MM.1S (cell line): ENCODE data around the gene CLEC16A.

Experiments
- EZH2 ChIP-seq: fragments of 300-600 bp; sonication (generic); optimal IDR thresholded peaks from 2 replicates; pipeline ENCODE3; 2017; ENCODE audit warnings: low read depth, mild to moderate bottlenecking, antibody characterized with exemption, low read length, mixed read lengths
- TF ChIP-seq, protein P1 (sequence below): fragments of 300-600 bp; sonication (generic); IDR thresholded peaks from 2 replicates; pipeline ENCODE4 v1.5.1; 2016; ENCODE audit warnings: antibody characterized with exemption, low read length, mixed read lengths

- TF ChIP-seq, protein P1, sequence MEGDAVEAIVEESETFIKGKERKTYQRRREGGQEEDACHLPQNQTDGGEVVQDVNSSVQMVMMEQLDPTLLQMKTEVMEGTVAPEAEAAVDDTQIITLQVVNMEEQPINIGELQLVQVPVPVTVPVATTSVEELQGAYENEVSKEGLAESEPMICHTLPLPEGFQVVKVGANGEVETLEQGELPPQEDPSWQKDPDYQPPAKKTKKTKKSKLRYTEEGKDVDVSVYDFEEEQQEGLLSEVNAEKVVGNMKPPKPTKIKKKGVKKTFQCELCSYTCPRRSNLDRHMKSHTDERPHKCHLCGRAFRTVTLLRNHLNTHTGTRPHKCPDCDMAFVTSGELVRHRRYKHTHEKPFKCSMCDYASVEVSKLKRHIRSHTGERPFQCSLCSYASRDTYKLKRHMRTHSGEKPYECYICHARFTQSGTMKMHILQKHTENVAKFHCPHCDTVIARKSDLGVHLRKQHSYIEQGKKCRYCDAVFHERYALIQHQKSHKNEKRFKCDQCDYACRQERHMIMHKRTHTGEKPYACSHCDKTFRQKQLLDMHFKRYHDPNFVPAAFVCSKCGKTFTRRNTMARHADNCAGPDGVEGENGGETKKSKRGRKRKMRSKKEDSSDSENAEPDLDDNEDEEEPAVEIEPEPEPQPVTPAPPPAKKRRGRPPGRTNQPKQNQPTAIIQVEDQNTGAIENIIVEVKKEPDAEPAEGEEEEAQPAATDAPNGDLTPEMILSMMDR = no peak
- TF ChIP-seq EZH2 = no peak
Measured at GRCh38 chr16:11088074-11088730, 143.8 kb downstream of the CLEC16A start.
